Muscle layer of colon (tissue), 2 donors: Measurements from ENCODE around the gene NEGR1.

Experiments used
- H3K27ac ChIP-seq: one replicate; pipeline ENCODE4 v1.7.0; 2013; ENCODE audit warnings: low read depth, mild to moderate bottlenecking, low read length, moderate library complexity
- H3K27me3 ChIP-seq, 2 donors: one replicate each; pipeline ENCODE4 v1.7.0; 2013; ENCODE audit warnings: low read length in 2 of 2, mild to moderate bottlenecking in 2 of 2; ENCODE audit not compliant: insufficient read depth in 2 of 2, control insufficient read depth in 1 of 2
- H3K36me3 ChIP-seq: one replicate; pipeline ENCODE4 v1.7.0; 2013; ENCODE audit warnings: mild to moderate bottlenecking, low read length; ENCODE audit not compliant: insufficient read depth
- H3K4me1 ChIP-seq: one replicate; pipeline ENCODE4 v1.7.0; 2013; ENCODE audit warnings: mild to moderate bottlenecking, low read length; ENCODE audit not compliant: insufficient read depth
- H3K4me3 ChIP-seq, 2 donors: one replicate each; pipeline ENCODE4 v1.7.0; 2013; ENCODE audit warnings: low read length in 2 of 2, low read depth in 1 of 2, mild to moderate bottlenecking in 1 of 2, moderate library complexity in 1 of 2
- H3K9ac ChIP-seq: one replicate; pipeline ENCODE4 v1.7.0; 2013; ENCODE audit warnings: low read length
- H3K9me3 ChIP-seq: one replicate; pipeline ENCODE4 v1.7.0; 2013; ENCODE audit warnings: mild to moderate bottlenecking, low read length
- donor health status: abdominal sarcoma.
- donor health status: Adenocarcinoma of cecum.

Gene NEGR1

GRCh38 chr1:72230746-72231145 lies 51.6 kb downstream of the NEGR1 start:
- Histone ChIP-seq H3K9ac (no peak overlapping the region), H3K9me3 (no peaks in the 10 kb centered on the region), H3K4me3 (no peak overlapping the region), H3K27me3 (no peaks in the 10 kb centered on the region), H3K4me1 (peaks cover 20% of the 10 kb centered on the region), H3K36me3 (no peaks in the 10 kb centered on the region), H3K27ac (no peak overlapping the region)

GRCh38 chr1:72229893-72230292 lies 52.4 kb downstream of the NEGR1 start:
- Histone ChIP-seq H3K27me3 (no peaks in the 10 kb centered on the region), H3K9me3 (no peaks in the 10 kb centered on the region), H3K27ac (no peak overlapping the region), H3K36me3 (no peaks in the 10 kb centered on the region), H3K9ac (no peak overlapping the region), H3K4me1 (peaks cover 20% of the 10 kb centered on the region), H3K4me3 (no peak overlapping the region)

GRCh38 chr1:72227667-72228066 lies 54.7 kb downstream of the NEGR1 start:
- H3K9ac ChIP-seq = no peak overlapping the region
- H3K27ac ChIP-seq = peak overlapping the region; percentile 68
- peak overlapping the region in 1 of 2 donors; percentile 45 for H3K4me3 ChIP-seq
- H3K36me3 ChIP-seq = no peaks in the 10 kb centered on the region
- H3K4me1 ChIP-seq = peaks cover 20% of the 10 kb centered on the region
- H3K9me3 ChIP-seq = no peaks in the 10 kb centered on the region
- H3K27me3 ChIP-seq = no peaks in the 10 kb centered on the region

GRCh38 chr1:72224506-72224905 lies 57.8 kb downstream of the NEGR1 start:
- Histone ChIP-seq H3K9me3 (no peaks in the 10 kb centered on the region), H3K27me3 (no peaks in the 10 kb centered on the region), H3K9ac (no peak overlapping the region), H3K4me3 (no peak overlapping the region), H3K36me3 (no peaks in the 10 kb centered on the region), H3K27ac (no peak overlapping the region), H3K4me1 (peaks cover 8% of the 10 kb centered on the region)

GRCh38 chr1:72221811-72222210 lies 60.5 kb downstream of the NEGR1 start:
- Histone ChIP-seq H3K27me3 (no peaks in the 10 kb centered on the region), H3K4me3 (no peak overlapping the region), H3K36me3 (no peaks in the 10 kb centered on the region), H3K9ac (no peak overlapping the region), H3K4me1 (no peaks in the 10 kb centered on the region), H3K9me3 (no peaks in the 10 kb centered on the region), H3K27ac (no peak overlapping the region)

- no peak overlapping the region for H3K27ac ChIP-seq
- no peaks in the 10 kb centered on the region for H3K36me3 ChIP-seq
- no peaks in the 10 kb centered on the region for H3K9me3 ChIP-seq
- no peak overlapping the region for H3K9ac ChIP-seq
- H3K27me3 ChIP-seq = no peaks in the 10 kb centered on the region
- no peaks in the 10 kb centered on the region for H3K4me1 ChIP-seq
- no peak overlapping the region for H3K4me3 ChIP-seq
These were observed 64.1 kb downstream of the NEGR1 start for GRCh38 chr1:72218141-72218739.

- Histone ChIP-seq H3K9ac (no peak overlapping the region), H3K27me3 (no peaks in the 10 kb centered on the region), H3K4me3 (no peak overlapping the region), H3K36me3 (no peaks in the 10 kb centered on the region), H3K9me3 (no peaks in the 10 kb centered on the region), H3K4me1 (no peaks in the 10 kb centered on the region), H3K27ac (no peak overlapping the region)
These were observed 75.3 kb downstream of the NEGR1 start for GRCh38 chr1:72207059-72207458.

- Histone ChIP-seq H3K27me3 (no peaks in the 10 kb centered on the region), H3K27ac (no peak overlapping the region), H3K36me3 (no peaks in the 10 kb centered on the region), H3K9ac (no peak overlapping the region), H3K4me1 (no peaks in the 10 kb centered on the region), H3K4me3 (no peak overlapping the region), H3K9me3 (no peaks in the 10 kb centered on the region)
These were observed 79.6 kb downstream of the NEGR1 start for GRCh38 chr1:72202761-72203160.

- Histone ChIP-seq H3K36me3 (no peaks in the 10 kb centered on the region), H3K4me1 (peaks cover 2% of the 10 kb centered on the region), H3K4me3 (no peak overlapping the region), H3K9ac (no peak overlapping the region), H3K27ac (no peak overlapping the region), H3K27me3 (no peaks in the 10 kb centered on the region), H3K9me3 (no peaks in the 10 kb centered on the region)
These were observed 84.6 kb downstream of the NEGR1 start for GRCh38 chr1:72197786-72198185.

GRCh38 chr1:72186733-72187307 lies 95.5 kb downstream of the NEGR1 start:
- H3K27ac ChIP-seq = no peak overlapping the region
- no peaks in the 10 kb centered on the region for H3K36me3 ChIP-seq
- no peaks in the 10 kb centered on the region for H3K27me3 ChIP-seq
- H3K4me3 ChIP-seq = no peak overlapping the region
- no peak overlapping the region for H3K9ac ChIP-seq
- no peaks in the 10 kb centered on the region for H3K9me3 ChIP-seq
- H3K4me1 ChIP-seq = peaks cover 49% of the 10 kb centered on the region

GRCh38 chr1:72184099-72184701 lies 98.1 kb downstream of the NEGR1 start:
- H3K27ac ChIP-seq = peak overlapping the region; percentile 13
- no peaks in the 10 kb centered on the region for H3K27me3 ChIP-seq
- no peak overlapping the region for H3K9ac ChIP-seq
- H3K4me3 ChIP-seq = no peak overlapping the region
- no peaks in the 10 kb centered on the region for H3K9me3 ChIP-seq
- peaks cover 44% of the 10 kb centered on the region for H3K4me1 ChIP-seq
- no peaks in the 10 kb centered on the region for H3K36me3 ChIP-seq

GRCh38 chr1:72182859-72183258 lies 99.5 kb downstream of the NEGR1 start:
- H3K4me3 ChIP-seq = no peak overlapping the region
- no peak overlapping the region for H3K27ac ChIP-seq
- H3K27me3 ChIP-seq = no peaks in the 10 kb centered on the region
- H3K4me1 ChIP-seq = peaks cover 43% of the 10 kb centered on the region
- H3K9me3 ChIP-seq = no peaks in the 10 kb centered on the region
- no peaks in the 10 kb centered on the region for H3K36me3 ChIP-seq
- H3K9ac ChIP-seq = no peak overlapping the region
